PC-9 (cell line): ENCODE measurements around the gene DYNC1H1.

ENCODE experiments used
- EZH2 ChIP-seq: fragments of 200-600 bp; sonication (generic); IDR thresholded peaks from 2 replicates; pipeline ENCODE4 v1.8.0; 2017; ENCODE audit warnings: antibody characterized with exemption, low read depth
- TF ChIP-seq, protein P1 (sequence below): fragments of 200-600 bp; sonication (generic); conservative IDR thresholded peaks from 2 replicates; pipeline ENCODE4 v1.6.1; 2017; ENCODE audit warnings: mixed run types, antibody characterized with exemption, mild to moderate bottlenecking, moderate library complexity

DNA sequence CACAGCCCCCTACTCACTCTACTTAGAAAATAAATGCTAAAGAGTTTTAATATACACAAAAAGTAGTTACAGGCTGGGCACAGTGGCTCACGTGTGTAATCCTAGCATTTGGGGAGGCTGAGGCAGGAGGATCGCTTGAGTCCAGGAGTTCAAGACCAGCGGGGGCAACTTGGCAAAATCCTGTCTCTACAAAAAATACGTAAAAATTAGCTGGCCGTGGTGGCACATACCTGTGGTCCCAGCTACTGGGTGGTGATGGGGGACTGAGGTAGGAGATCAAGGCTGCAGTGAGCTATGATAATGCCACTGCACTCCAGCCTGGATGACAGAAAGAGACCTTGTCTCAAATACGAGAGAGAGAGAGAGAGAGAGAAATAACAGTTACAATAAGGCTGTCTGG, 9.9 kb upstream of the DYNC1H1 start:
- TF ChIP-seq, protein P1, sequence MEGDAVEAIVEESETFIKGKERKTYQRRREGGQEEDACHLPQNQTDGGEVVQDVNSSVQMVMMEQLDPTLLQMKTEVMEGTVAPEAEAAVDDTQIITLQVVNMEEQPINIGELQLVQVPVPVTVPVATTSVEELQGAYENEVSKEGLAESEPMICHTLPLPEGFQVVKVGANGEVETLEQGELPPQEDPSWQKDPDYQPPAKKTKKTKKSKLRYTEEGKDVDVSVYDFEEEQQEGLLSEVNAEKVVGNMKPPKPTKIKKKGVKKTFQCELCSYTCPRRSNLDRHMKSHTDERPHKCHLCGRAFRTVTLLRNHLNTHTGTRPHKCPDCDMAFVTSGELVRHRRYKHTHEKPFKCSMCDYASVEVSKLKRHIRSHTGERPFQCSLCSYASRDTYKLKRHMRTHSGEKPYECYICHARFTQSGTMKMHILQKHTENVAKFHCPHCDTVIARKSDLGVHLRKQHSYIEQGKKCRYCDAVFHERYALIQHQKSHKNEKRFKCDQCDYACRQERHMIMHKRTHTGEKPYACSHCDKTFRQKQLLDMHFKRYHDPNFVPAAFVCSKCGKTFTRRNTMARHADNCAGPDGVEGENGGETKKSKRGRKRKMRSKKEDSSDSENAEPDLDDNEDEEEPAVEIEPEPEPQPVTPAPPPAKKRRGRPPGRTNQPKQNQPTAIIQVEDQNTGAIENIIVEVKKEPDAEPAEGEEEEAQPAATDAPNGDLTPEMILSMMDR: no peak
- no peak for TF ChIP-seq EZH2
